ENCODE measurements around the gene IGFL1. TPM values are rescaled to one million over a fixed set of nuclear protein-coding genes. Genes with fewer than 3 reads are reported as not detected.

IGFL1 gene
- total and polyA plus RNA-seq, 2 of the 4 experiments (the other 2 are of a cell fraction): not detected

DNA sequence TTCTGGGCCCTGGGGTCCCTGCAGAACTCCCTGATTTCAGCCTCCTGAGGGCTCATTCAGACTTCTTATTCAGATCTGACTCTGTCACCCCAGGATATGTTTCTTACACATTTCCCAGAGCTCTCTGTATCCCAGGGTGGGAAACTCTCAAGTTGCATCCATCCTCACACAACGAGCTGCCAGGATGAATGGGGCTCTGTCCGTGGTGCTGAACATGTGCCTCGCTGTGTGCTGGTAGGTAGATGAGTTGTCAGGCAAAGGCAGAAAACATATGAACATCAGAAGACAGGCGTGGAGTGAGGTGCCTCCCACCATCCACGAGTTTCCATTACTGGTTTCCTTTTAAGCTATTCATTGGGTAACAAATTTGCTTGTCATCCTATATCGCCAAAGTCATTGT is 11.4 kb upstream of the IGFL1 start:
- intact Hi-C loops (cut with micrococcal nuclease): no loop called here
- Histone ChIP-seq H3K4me1 (ENCODE audit: control insufficient read depth, insufficient read depth, low read length) (peaks cover 2% of the 10 kb centered on the region; the same call in 1 of the 2 replicates), H3K9ac (ENCODE audit: low read depth, low read length) (no peak overlapping the region), H3K14ac (replicated peaks; ENCODE audit: low read depth, low read length) (no peak overlapping the region), H3K79me1 (ENCODE audit: low read depth in 1 of 2, low read length in 2 of 2) (no peaks in the 10 kb centered on the region), H4K8ac (ENCODE audit: low read depth in 2 of 2, low read length in 2 of 2) (no peak overlapping the region), H2BK120ac (ENCODE audit: low read depth, low read length) (no peak overlapping the region), H3K9me3 (ENCODE audit: control insufficient read depth, insufficient read depth, low read length) (no peaks in the 10 kb centered on the region), H2AFZ (replicated peaks; ENCODE audit: low read length, poor library complexity) (no peak overlapping the region), H3K27me3 (ENCODE audit: control insufficient read depth, insufficient read depth, low read length) (peaks cover 6% of the 10 kb centered on the region; the same call in 1 of the 2 replicates), H3K56ac (ENCODE audit: extremely low read depth, insufficient read depth, low read length) (no peak overlapping the region), H2BK5ac (ENCODE audit: low read depth, low read length, poor library complexity, severe bottlenecking) (no peak overlapping the region), H3K4me3 (ENCODE audit: insufficient read depth, low read depth, low read length) (no peak overlapping the region), H3K27ac (ENCODE audit: insufficient read depth, low read length) (no peak overlapping the region), H3K4ac (ENCODE audit: low read depth, low read length) (no peak overlapping the region), H2BK15ac (ENCODE audit: low read depth, low read length) (no peak overlapping the region), H3K9me1 (ENCODE audit: insufficient read depth, low read length) (no peaks in the 10 kb centered on the region), H2BK20ac (ENCODE audit: low read depth, low read length) (no peak overlapping the region), H3K4me2 (ENCODE audit: low read depth, low read length) (no peak overlapping the region), H3K18ac (ENCODE audit: low read depth, low read length) (no peak overlapping the region), H3K23ac (ENCODE audit: low read depth, low read length) (no peak overlapping the region), H4K20me1 (ENCODE audit: insufficient read depth, low read length) (no peaks in the 10 kb centered on the region), H3K36me3 (ENCODE audit: control insufficient read depth, insufficient read depth, low read length) (no peaks in the 10 kb centered on the region), H4K5ac (ENCODE audit: low read depth, low read length) (no peak overlapping the region), H2AK9ac (replicated peaks; ENCODE audit: low read depth, low read length, poor library complexity) (no peak overlapping the region), H2AK5ac (ENCODE audit: low read depth, low read length) (no peak overlapping the region), H4K91ac (ENCODE audit: insufficient read depth, low read depth, low read length) (no peak overlapping the region)
- BruUV-seq (replicated peaks): no TSS peak
- in situ Hi-C loops (cut with MboI; ENCODE audit: low sequenced_read_pairs): no loop called here
- peak; percentile 6 for DNase-seq
- dilution Hi-C loops (cut with HindIII; ENCODE audit: low sequenced_read_pairs, unreplicated experiment): no loop called here
- ChIA-PET POLR2A (ENCODE audit: unreplicated experiment) (no interaction called here), CTCF (no interaction called here)
- no peak for TF ChIP-seq MXI1 (IDR thresholded peaks at IDR 0.05; ENCODE audit: borderline replicate concordance, low read depth, low read length)
- TF ChIP-seq RCOR1 (IDR thresholded peaks at IDR 0.05; ENCODE audit: insufficient replicate concordance, low read length): no peak
- no peak for TF ChIP-seq CHD1 (IDR thresholded peaks at IDR 0.05; ENCODE audit: low read depth, low read length)
- no peak for TF ChIP-seq POLR2A (IDR thresholded peaks at IDR 0.05; ENCODE audit: low read depth, low read length)
- TF ChIP-seq FOS (IDR thresholded peaks at IDR 0.05; ENCODE audit: low read depth, low read length): no peak
- TF ChIP-seq, protein P1, sequence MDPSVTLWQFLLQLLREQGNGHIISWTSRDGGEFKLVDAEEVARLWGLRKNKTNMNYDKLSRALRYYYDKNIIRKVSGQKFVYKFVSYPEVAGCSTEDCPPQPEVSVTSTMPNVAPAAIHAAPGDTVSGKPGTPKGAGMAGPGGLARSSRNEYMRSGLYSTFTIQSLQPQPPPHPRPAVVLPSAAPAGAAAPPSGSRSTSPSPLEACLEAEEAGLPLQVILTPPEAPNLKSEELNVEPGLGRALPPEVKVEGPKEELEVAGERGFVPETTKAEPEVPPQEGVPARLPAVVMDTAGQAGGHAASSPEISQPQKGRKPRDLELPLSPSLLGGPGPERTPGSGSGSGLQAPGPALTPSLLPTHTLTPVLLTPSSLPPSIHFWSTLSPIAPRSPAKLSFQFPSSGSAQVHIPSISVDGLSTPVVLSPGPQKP (IDR thresholded peaks at IDR 0.05; ENCODE audit: borderline replicate concordance, low read depth, low read length): no peak
- no peak for TF ChIP-seq MAZ (IDR thresholded peaks at IDR 0.05; ENCODE audit: borderline replicate concordance, low read depth, low read length)
- TF ChIP-seq RAD21 (IDR thresholded peaks at IDR 0.05; ENCODE audit: low read length): no peak
- no peak for TF ChIP-seq NFE2L2 (IDR thresholded peaks at IDR 0.05; ENCODE audit: low read depth, low read length)
- TF ChIP-seq MAFK (IDR thresholded peaks at IDR 0.05; ENCODE audit: low read depth, low read length): no peak
- TF ChIP-seq, protein P2, sequence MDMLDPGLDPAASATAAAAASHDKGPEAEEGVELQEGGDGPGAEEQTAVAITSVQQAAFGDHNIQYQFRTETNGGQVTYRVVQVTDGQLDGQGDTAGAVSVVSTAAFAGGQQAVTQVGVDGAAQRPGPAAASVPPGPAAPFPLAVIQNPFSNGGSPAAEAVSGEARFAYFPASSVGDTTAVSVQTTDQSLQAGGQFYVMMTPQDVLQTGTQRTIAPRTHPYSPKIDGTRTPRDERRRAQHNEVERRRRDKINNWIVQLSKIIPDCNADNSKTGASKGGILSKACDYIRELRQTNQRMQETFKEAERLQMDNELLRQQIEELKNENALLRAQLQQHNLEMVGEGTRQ (IDR thresholded peaks at IDR 0.05; ENCODE audit: low read depth, low read length): no peak
- TF ChIP-seq, protein P3, sequence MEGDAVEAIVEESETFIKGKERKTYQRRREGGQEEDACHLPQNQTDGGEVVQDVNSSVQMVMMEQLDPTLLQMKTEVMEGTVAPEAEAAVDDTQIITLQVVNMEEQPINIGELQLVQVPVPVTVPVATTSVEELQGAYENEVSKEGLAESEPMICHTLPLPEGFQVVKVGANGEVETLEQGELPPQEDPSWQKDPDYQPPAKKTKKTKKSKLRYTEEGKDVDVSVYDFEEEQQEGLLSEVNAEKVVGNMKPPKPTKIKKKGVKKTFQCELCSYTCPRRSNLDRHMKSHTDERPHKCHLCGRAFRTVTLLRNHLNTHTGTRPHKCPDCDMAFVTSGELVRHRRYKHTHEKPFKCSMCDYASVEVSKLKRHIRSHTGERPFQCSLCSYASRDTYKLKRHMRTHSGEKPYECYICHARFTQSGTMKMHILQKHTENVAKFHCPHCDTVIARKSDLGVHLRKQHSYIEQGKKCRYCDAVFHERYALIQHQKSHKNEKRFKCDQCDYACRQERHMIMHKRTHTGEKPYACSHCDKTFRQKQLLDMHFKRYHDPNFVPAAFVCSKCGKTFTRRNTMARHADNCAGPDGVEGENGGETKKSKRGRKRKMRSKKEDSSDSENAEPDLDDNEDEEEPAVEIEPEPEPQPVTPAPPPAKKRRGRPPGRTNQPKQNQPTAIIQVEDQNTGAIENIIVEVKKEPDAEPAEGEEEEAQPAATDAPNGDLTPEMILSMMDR (conservative IDR thresholded peaks at IDR 0.05; ENCODE audit: low read depth, low read length): no peak
- no peak for TF ChIP-seq CEBPB (IDR thresholded peaks at IDR 0.05; ENCODE audit: low read depth, low read length)
- WGBS, 2 experiments (ENCODE audit: extremely low coverage in 2 of 2, insufficient read length in 1 of 2): no CpG with 5 or more reads among the region's 6 CpGs
- ATAC-seq (ENCODE audit: low read depth): no peak
